HG02798 (cell line): ENCODE measurements around the gene KRTAP12-3.
"Not testable (repeated sequence)": the region's sequence is repeated elsewhere in the genome, so short reads cannot be mapped to it uniquely, and the experiment has no call there.

Source experiments
- ATAC-seq: cut with Tn5 transposase; IDR thresholded peaks from one replicate; pipeline ENCODE4 v1.9.1; 2021; ENCODE audit warnings: mild to moderate bottlenecking; ENCODE audit not compliant: unreplicated experiment, poor library complexity

KRTAP12-3 gene

DNA sequence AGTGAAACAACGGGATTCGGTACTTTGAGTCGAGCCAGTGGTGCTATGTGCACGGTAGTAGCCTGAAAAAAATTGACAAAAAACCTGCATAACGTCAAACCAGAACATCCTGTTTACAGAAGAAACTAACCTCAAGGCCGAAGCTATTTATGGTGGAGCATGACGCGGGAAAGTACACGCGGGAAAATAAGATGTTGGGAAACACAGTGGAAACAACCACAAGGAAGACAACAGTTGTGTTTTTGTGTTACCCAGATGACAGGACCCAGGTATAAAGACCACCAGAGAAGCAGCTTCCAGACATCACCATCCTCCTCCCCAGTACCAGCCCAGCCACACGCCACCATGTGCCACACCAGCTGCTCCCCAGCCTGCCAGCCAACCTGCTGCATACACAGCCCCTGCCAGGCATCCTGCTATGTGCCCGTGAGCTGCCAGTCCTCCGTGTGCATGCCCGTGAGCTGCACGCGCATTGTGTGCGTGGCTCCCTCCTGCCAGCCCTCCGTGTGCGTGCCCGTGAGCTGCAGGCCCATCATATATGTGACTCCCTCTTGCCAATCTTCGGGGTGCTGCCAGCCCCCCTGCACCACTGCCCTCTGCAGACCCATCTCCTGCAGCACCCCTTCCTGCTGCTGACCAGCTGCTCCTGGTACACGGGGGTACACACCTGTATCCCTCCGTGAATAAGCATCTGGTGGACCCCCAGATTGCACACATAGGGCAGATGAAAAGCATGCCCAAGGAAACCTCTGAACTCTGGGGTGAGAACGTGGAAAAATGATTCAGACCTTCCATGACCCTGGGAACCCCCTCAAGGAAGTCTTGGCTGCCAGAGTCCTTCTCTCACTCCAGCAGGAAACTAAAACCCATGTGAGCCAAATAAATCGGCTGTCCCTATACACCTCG, at the start of gene KRTAP12-3:
Gene KRTAP12-3, plus strand, starts transcription at position 298 of the 906 bp plus-strand sequence. Its CDS starts 48 bp downstream, at position 346.
- ATAC-seq = no peak

GRCh38 chr21:44609193-44609592, 48.5 kb upstream of the KRTAP12-3 start:
- ATAC-seq = no peak

DNA sequence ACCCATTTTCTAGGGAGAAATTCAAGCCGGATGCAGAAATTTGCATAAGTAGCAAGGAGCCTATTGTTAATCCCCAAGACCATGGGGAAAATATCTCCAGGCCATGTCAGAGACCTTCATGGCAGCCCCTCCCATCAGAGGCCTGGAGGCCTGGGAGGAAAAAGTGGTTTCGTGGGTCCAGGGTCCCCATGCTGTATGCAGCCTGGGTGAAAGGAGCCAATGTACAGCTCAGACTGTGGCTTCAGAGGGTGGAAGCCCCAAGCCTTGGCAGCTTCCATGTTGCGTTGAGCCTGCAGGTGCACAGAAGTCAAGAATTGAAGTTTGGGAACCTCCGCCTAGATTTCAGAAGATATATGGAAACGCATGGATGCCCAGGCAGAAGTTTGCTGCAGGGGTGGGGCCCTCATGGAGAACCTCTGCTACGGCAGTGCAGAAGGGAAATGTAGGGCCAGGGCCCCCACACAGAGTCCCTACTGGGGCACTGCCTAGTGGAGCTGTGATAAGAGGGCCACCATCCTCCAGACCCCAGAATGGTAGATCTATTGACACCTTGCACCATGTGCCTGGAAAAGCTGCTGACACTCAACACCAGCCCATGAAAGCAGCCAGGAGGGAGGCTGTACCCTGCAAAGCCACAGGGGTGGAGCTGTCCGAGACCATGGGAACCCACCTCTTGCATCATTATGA, 47.4 kb upstream of the KRTAP12-3 start:
- ATAC-seq = not testable (repeated sequence)

DNA sequence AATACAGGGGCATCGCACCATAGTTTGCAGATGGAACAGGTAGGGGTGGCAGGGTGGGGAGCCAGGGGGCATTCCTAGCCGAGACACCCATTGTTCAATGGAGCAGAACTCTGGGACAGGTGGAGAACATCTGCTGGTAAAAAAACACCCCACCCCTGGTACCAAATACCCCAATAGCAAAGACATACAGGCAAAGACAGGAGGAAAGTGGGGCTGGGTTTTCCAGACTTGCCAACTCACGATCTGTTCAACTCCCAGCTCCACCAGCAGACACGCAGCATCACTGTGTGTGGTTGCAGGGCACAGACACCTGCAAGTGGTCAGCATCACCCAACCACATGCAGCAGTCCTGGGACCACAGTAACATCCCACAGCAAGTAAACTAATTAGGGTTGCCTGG, 46.2 kb upstream of the KRTAP12-3 start:
- ATAC-seq = no peak

GRCh38 chr21:44612029-44612486, 45.7 kb upstream of the KRTAP12-3 start, which contains the start of gene KRTAP10-8:
TSS of gene KRTAP10-8 (plus strand) at chr21:44612079. CDS start at chr21:44612101, 22 bp downstream.
- ATAC-seq = no peak

DNA sequence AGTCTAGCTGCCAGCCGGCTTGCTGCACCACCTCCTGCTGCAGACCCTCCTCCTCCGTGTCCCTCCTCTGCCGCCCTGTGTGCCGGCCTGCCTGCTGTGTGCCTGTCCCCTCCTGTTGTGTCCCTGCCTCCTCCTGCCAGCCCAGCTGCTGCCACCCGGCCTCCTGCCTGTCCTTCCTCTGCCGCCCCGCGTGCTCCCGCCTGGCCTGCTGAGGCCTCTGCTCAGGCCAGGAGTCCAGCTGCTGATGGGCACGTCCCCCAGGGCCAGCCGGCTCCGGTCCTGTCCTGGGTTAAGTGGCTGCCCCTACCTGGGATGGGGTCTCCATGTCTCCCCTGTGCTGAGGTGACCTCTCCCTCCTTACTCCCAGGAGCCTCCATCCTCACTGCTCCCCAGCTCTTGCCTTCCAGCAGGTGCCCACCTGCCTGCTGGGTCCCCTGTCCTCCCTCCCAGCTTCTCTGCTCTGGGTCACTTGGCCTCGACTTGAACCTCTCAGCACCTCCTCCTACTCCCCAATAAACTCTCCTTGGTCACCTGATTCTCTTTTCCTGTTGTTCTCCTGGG, 45.0 kb upstream of the KRTAP12-3 start:
- no peak for ATAC-seq

DNA sequence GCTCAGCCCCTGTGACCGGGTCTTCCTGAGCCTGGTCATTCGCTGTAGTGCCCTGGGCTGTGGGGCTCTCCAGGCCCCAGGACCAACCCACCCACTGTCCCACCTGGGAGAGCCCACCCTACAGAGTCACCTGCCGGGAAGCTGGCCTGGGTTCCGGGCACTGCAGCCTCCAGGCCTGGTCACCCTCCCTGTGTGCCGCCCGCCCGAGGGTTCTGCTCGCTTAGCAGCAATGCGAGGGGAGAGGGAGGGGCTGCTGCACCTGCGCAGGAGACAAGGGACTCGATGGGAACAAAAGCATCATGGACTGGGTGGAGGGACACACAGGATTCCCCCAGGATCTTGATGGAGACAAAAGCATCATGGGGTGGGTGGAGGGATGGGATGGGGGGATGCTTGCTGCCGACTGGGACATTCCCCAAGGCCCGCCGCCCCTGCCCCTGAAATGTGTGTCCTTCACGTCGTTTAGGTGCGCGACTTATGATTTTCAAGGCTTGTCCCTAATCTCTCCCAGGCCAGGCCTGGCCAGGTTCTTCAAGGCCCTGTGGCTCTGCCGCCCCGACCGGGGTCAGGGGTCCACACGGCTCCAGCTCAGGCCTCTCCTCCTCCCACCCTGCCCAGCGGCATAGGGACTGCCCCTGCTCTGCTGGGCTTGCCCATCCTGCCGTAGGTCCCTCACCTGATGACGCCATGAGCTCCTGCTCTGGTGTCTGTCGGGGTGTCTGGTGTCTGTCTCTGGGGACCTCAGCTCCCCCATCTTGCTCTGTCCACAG, 44.2 kb upstream of the KRTAP12-3 start:
- ATAC-seq = no peak

GRCh38 chr21:44614161-44614631, 43.5 kb upstream of the KRTAP12-3 start:
- no peak for ATAC-seq

DNA sequence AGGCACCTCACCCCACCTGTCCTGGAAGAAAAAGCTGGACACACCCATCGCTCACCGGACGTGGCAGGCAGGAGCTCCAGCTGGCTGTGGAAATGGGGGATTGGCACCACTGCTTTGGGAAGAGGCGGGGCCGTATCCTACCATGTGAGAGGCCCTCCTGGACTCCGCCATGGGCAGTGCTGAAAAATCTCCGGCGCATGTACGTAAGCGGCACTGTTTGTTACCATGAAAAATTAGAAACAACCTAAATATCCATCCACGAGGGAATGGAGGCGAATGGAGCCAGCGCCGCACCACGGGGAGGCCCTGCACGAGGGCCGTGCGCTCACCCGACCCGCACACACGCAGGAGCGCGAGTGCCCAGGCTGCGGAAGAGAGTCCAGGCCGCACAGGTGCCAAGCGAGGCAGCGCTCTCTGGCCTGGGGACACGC, 42.8 kb upstream of the KRTAP12-3 start:
- no peak for ATAC-seq

DNA sequence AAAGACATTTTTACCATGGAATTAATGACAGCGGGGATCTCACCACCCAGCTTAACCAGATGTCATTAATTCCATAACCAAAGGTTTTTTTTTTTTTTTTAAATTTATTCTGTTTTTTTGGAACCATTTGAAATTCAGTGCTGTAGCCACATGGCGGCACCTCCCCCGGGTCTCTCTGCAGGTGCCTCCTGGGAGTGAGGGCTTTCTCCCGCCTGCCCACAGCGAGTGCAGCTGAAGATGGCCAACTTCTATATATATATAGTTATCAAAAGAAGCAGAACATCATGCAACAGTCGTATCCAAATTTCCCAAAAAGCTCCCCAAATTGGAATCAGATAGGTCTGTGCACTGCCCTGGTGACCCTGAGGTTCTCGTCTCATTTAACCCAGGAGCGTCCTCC, 42.3 kb upstream of the KRTAP12-3 start:
- ATAC-seq = no peak

DNA sequence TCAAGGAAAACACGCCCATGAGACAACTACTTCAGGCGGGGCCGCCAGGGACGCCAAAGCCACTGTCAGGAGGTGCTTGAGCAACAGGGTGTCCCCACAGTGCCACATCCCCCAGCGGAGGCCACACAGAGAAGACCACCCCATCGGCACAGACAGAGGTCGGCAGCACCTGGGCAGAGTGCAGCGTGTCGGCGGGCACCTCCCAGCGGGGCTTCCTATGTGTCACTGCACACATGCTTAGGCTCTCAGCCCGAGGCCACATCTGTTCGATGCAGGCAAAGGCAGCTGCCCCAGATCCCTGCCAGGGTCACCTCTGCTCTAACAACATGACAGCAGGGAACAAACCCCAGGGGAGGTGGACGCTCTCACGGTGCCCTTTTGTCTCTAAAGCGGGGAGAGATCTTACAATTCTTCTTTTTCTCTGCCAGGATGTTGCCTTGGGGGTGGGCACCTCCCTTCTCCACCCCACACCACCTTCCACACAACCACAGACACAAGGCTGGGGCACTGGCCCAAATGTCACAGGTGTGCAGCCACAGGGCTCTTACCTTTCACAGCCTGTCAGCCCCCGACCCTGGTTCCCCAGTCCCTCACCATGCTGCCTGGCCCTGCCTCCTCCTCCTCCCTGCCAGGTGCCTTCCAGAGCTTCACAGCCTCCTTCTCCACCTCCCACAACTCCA, 41.7 kb upstream of the KRTAP12-3 start:
- no peak for ATAC-seq

DNA sequence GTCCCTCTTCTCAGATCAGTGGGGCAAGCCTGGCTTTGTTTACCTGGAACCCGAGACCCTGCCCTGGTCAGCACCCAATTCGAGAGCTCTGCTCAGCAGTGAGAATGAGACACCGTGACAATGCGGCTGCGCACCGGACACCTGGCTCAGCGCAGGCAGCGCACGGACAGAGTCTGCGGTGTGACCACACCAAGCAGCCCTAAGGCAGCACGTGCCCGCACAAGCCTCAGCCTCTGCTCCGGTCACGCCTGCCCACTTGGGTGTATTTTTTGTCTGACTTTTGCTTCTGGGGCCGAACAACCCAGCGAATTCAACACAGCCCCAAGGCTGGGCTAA, 41.2 kb upstream of the KRTAP12-3 start:
- ATAC-seq = no peak

DNA sequence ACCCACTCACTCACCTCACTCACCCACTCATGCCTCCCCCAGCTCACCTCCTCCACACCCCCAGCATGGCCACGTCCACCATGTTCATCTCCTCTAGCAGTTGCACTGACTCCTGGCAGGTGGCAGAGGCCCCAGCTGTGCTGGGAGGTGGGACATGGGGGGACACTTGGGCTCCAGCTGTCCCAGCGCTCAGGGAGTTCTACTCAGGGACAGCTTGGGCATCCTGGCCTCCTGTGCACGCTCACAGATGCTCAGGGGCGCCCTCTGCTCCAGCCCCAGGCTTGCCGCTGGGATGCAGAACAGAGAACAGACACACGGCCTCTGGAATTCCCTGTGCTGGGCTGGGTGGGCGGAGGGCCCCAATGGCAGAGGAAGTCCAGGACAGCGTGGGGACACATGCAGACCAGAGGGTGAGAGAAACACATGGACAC, 40.6 kb upstream of the KRTAP12-3 start:
- no peak for ATAC-seq

DNA sequence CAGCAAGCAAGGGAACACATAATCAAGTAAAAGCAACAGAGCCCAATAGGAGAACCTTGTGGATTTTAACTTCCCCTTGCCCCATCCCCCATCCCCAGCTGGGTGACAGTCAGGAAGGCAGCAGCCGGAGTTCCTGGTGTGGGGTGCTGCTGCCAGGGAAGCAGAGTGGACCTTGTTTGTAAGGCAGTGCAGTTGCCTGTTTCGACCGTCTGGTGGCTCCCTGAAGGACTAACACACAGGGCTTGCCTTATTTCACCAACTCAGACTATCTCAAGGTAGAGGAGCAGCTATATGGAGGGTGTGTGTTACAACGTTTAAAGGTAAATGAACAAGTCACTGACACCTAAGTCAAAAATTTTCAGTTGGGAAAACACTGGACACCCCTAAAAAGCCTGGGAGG, 39.2 kb upstream of the KRTAP12-3 start:
- no peak for ATAC-seq

DNA sequence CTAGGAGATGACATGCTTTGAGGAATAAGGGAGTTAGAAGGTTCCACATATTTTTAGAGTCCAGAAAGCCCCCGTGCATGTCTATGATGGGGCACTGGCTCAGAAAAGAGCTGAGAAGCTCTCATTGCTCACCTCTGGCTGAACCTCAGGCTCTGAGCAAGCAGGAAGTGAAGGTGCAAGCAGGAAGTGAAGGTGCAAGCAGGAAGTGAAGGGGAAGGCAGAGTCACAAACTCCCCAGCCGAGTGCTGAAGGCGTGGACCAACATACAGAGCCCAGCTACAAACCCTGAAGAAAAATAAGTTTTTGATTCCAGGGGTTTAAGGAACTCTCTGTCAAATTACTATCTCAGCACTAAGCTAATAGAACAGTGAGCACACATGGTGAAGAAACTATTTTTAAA, 38.8 kb upstream of the KRTAP12-3 start:
- ATAC-seq = no peak

DNA sequence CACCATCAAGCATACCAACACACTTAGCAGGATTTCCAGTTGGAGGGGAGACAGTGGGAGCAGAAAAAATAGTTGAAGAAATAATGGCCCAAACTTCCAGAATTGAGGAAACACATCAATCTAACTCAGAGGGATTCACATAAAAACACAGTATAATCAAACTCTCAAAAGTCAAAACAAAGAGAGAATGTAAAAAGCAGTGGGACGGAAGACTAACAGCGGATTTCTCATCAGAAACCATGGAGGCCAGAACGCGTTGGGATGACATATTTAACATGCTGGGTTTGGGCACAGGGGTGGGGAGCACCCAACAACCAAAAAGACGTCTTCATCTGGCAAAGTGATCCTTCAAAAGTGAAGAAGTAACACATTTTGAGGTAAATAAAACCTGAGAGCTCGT, 37.8 kb upstream of the KRTAP12-3 start:
- ATAC-seq = no peak

DNA sequence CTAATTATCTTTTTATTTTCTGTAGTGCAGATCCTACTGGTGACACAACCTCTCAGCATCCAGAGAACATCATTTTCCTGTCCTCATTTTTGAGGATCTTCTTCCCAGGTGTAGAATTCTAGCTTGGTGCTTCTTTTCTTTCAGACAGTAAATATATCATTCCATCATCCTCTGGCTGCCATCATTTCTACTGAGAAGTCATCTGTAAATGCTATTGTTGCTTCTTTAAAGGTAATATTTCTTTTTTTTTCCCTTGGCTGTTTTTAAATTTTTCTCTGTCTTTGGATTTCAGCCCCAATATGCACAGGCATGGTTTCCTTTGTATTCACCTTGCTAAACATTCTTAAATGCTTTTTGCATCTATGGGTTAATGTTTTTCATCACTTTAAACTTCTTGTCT, 34.2 kb upstream of the KRTAP12-3 start:
- no peak for ATAC-seq

DNA sequence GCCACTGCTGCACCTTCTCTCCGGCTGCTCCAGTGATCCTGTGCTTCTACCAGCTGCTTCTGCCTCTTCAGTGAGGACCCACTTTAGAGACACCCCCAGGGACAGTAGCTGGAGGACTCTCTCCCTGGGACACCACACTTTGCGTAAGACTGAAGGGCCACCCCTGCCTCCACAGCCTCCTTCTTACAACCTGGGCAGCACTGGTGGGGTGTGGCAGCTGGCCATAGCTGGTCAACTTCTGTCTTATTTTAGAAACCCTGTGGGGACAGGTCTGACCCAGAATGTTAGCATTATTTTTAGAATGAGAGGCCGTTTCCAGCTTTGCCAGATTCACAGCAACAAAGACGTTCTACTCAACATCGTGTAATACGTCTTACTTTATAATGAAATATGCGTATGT, 32.0 kb upstream of the KRTAP12-3 start:
- no peak for ATAC-seq

GRCh38 chr21:44626262-44626661, 31.5 kb upstream of the KRTAP12-3 start:
- ATAC-seq = no peak
